Ovary (tissue), 3 donors: ENCODE data around the gene FRZB.

Experiments
- CTCF ChIP-seq, 3 donors: fragments of 450-650 bp in 2 of 3; fragments of 200-600 bp in 1 of 3; IDR thresholded peaks; one replicate each; pipeline versions ENCODE4 v1.5.1 to v1.8.0; 2016 to 2022; ENCODE audit warnings: antibody characterized with exemption in 3 of 3, mild to moderate bottlenecking in 1 of 3
- EP300 ChIP-seq: sonication (generic); formaldehyde crosslinking; IDR thresholded peaks from one replicate; pipeline ENCODE4 v1.6.1; 2017; ENCODE audit warnings: antibody characterized with exemption
- POLR2A ChIP-seq: fragments of 450-650 bp; IDR thresholded peaks from one replicate; pipeline ENCODE4 v1.6.1; 2017; ENCODE audit warnings: antibody characterized with exemption, mild to moderate bottlenecking, moderate library complexity
- donor health status: DM: no; HTN: no; CAD: no.

GRCh38 chr2:182860858-182861257 is 5.6 kb downstream of the FRZB start:
- no peak for TF ChIP-seq EP300
- no peak for TF ChIP-seq CTCF (IDR thresholded peaks at IDR 0.05)
- TF ChIP-seq POLR2A = no peak
